Epithelial cell of esophagus (primary cell): ENCODE measurements around the gene BATF.

Experiments
- DNase-seq: peaks from one replicate; pipeline ENCODE4 v3.0.0; 2010; ENCODE audit warnings: low read depth
- H3K4me3 ChIP-seq: 2 replicates; pipeline ENCODE4 v1.5.1; 2011; ENCODE audit warnings: mild to moderate bottlenecking, low read length, control low read depth
- TF ChIP-seq, protein P1 (sequence below): IDR thresholded peaks from 2 replicates; pipeline ENCODE4 v1.5.1; 2011; ENCODE audit warnings: low read depth, mild to moderate bottlenecking, low read length, control low read depth, inconsistent platforms; ENCODE audit not compliant: insufficient read depth; ENCODE audit errors: missing control alignments

The BATF gene

DNA sequence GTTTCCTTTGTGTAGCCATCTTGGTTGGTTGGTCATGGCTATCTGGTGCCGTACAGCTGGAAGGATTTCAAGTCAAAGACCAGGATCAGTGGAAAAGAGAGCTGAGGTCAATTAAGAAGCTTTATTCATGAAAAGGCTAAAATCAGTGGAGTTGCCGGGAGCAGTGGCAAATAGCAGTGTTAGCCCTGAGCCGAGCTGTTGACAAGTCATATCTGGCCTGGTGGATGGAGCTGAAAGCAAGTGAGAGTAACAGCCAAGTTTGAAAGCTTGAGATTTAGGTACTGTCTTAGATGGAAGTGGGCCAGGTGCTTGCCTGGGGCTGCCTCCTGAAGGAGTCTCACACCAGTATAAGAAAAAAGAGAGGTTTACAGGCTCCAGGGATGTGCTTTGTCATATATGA is 9.0 kb downstream of the BATF start:
- no peak overlapping the region for H3K4me3 ChIP-seq
- DNase-seq, result no peak
- TF ChIP-seq, protein P1, sequence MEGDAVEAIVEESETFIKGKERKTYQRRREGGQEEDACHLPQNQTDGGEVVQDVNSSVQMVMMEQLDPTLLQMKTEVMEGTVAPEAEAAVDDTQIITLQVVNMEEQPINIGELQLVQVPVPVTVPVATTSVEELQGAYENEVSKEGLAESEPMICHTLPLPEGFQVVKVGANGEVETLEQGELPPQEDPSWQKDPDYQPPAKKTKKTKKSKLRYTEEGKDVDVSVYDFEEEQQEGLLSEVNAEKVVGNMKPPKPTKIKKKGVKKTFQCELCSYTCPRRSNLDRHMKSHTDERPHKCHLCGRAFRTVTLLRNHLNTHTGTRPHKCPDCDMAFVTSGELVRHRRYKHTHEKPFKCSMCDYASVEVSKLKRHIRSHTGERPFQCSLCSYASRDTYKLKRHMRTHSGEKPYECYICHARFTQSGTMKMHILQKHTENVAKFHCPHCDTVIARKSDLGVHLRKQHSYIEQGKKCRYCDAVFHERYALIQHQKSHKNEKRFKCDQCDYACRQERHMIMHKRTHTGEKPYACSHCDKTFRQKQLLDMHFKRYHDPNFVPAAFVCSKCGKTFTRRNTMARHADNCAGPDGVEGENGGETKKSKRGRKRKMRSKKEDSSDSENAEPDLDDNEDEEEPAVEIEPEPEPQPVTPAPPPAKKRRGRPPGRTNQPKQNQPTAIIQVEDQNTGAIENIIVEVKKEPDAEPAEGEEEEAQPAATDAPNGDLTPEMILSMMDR, result no peak

DNA sequence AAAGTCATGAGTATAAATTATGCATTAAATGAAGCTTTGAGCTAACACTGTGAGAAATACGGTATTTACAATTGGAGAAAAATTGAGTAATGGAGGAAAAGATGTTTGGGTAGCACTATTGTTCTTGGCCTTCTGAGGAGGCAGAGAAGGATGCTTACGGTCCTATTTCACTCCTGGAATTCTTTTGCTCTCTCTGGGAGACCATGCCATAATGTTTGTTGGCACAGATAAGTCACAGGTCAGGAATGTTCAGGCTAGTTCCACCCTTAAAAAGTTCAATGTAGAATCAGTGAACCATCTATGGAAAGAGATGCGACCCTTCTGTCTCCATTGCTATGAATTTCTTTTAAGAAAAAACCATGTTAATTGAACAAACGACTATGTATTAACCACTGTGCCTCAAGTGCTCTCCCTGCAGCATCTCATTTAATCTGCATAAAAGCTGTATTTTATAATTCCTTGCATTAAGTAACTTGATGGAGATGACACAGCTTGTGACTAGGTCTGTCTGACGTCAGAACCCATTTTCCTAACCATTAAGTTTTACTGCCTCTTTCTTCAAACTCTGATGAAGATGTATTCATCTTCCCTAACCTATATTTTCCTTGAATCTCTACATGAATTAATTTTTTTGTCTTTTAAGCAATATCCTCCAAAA is 9.5 kb downstream of the BATF start:
- no peak overlapping the region for H3K4me3 ChIP-seq
- TF ChIP-seq, protein P1, result no peak

DNA sequence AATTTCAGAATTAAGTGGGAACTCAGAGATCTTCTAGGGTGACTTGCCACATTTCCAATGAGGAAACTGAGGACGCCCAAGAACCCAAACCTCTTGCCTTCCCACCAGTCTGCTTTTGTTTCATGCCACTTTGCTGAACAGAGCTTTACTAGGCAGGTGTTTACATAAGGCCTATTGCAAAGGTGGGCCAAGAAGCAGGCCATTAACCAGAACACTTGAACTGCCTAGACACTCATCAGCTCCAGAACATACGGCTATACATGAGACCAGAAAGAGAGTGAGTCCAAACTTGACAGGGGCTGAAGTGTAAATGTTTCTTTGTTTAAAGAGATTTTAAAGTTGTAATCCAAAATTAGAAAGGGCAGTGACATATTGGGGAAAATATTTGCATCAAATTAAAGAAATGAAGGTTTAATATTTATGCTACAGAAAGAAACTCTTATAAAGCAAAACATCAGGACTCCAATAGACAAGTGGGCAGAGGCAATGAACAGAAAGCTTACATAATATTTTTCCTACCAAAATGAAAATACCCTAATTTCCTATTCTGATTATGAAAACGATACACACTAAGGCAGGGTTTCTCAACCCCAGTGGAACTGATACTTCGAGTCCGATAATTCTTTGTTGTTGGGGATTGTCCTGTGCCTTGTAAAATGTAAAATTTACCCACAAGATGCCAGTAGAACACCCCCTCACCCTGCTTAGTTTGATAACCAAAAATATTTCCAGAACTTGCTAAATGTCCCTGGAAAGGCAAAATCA is 11.7 kb downstream of the BATF start:
- H3K4me3 ChIP-seq, result no peak overlapping the region
- no peak for DNase-seq
- TF ChIP-seq, protein P1, result no peak

More for the DNA sequence above, 9.5 kb downstream of the BATF start:
- peak; percentile 35 for DNase-seq

DNA sequence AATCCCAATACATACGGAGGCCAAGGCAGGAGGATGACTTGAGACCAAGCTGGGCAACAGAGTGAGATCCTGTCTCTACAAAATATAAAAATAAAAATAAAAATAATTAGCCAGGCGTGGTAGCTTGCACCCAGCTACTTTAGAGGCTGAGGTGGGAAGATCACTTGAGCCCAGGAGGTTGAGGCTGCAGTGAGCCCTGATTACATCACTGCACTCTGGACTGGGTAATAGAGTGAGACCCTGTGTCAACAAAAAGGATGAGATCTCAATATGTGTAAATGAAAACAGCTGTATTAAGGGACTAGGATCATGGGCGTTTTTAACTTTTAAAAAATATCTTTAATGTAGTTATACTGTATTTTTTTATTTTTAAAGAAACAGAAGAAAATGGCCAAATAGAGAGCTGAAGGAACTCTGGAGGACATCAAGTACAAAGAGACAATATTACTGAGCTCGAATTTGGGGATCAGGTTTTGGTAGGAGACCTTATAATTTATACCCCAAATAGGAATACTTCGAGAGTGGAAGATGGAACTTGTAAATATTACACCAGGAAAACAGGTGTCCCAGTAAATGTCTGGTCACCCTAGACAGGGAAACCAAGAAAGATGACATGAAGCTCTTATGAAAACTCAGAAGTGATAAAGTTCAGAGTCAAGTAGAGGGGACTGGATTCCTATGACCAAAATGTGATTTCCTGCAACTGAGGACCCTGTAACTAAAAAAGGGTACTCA is 13.1 kb downstream of the BATF start:
- no peak overlapping the region for H3K4me3 ChIP-seq
- TF ChIP-seq, protein P1, result no peak
- no peak for DNase-seq

- H3K4me3 ChIP-seq, result no peak overlapping the region
- no peak for DNase-seq
- TF ChIP-seq, protein P1, result no peak
These were observed 14.8 kb downstream of the BATF start for GRCh38 chr14:75537071-75537470.

- H3K4me3 ChIP-seq, result no peak overlapping the region
- no peak for DNase-seq
- TF ChIP-seq, protein P1, result no peak
These were observed 16.9 kb downstream of the BATF start for GRCh38 chr14:75539162-75539560.
